NCI-H2196 treated with DMSO at 0.1 percent for 48 hours (cell line): ENCODE data around the gene MAD1L1.
"Not testable (repeated sequence)": the region's sequence is repeated elsewhere in the genome, so short reads cannot be mapped to it uniquely, and the experiment has no call there.

Experiments used
- DNase-seq: peaks from one replicate; lab custom pipeline; 2025; ENCODE audit not compliant: unreplicated experiment; lab: John Stamatoyannopoulos, UW

Gene MAD1L1

DNA sequence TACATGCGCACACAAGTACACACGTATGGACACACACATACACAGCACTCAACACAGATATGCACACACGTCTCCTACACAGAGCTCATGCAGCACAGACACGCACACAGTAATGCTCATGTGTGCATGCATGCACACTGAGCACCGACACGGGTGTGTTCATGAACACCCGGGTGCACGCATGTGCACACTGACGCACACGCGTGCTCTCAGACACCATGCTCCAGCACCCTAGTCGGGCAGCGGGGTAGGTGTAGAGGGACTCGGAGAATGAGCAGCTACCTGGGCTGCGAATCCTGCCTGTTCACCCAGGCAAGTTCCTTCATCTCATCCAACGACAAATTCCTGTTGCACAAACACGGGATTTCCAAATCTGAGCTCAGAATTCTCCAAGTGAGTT is 184.7 kb downstream of the MAD1L1 start:
- no peak for DNase-seq

DNA sequence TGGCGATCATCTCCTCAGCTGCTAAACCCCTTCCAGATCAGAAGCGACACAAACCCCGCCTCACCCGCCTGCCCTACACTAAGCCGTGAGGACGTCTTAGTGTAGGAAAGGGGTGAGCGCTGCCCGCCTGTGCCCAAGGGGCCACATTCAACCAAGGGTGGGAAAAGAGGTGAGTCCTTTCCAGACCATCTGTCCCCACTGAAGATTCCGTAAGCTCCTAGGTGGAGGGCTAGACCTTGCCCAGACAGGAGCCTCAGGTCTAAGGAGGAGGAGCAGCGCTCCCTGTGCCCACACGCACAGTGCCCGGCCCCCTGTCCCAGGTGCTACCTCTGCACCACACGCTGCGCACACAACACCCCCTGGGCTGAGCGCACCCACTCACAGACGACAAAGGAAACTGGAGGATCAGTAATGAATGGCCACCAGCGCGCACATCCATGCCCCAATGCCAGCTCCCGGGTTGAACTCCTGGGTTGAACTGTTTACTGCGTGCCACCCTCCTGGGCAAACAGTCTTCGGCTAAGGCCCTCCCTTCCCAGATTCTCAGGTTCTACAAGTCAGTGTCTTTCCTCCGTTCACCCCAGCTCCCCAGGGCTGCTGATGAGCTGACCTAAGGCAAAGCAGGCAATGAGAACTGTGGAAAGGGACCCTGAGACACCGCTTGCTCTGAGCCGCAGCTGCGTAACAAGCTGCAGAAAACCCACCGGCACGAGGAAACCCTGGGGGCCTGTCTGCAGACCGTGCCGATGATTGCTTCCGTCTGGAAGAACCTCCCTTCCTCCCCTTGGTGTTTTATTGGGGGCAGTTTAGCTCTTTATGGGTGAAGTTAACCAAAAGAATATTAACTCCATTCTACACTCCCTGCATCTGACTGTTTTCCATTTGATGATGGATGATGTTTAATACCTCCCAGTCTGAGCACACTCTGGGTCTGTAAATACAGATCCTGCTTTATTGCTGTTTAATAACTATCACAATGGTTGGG is 185.9 kb downstream of the MAD1L1 start:
- no peak for DNase-seq

DNA sequence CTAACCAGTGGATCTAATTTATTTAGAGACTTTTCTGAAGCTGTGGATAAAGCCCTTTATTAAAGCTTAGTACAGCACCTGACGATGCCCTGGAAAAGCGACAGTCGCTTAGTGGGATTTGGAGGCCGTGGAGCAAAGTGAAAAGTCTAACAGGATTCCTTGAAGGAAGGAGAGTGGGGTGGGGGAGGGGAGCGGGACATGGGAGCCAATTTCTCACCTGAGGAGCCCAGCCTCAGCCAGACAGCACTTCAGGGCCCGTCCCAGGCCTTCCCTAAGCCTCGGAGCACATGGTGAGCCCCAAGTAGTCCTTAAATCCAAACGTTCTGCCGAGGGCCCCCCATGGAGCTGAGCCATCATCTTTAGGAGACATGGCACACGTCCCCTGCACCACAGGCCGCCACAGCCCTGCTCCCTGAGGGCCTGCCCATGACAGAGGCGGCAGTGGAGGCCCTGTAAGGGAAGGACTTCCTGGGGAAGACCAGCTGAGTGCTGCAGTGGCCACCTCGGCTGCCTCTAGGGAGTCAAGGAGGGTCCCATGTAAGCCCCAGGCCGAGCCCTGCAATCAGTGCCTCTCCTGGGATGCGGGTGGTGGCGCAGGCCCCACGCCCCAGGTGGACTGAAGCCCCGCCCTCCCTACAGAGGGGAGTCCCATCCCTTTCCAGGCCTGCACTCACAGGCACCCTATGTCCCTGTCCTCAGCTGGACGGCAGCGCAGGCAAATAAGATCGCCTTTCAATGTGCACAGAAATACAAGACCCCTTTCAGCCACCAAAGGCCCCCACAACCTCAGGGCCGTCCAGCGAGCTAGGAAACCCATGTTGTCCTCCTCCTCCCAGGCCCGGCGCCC is 187.0 kb downstream of the MAD1L1 start:
- DNase-seq, result no peak

DNA sequence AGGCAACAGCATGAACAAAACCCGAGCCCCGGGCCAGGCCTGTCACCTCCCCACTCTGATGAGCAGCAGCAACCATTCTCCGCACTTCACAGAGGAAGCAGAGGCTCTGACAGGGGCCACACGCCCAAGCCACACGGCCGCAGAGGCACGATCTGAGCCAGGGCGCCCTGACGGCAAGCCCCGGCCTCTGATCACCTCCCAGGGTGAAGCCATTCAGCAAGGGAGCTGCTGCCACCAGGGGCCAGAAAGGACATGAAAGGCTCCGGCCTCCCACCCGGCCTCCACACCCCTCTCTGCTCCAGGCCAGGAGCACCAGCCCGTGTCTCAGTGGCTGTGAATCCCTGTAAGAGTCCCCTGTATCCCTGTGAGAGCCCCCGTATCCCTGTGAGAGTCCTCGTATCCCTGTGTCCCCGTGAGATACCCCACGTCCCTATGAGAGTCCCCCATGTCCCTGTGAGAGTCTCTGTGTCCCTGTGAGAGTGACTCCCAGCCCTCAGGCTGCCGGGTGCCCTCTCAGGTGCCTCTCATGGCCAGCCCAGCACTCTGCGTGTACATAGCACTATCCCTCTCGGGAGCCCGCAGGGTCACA is 187.8 kb downstream of the MAD1L1 start:
- no peak for DNase-seq

DNA sequence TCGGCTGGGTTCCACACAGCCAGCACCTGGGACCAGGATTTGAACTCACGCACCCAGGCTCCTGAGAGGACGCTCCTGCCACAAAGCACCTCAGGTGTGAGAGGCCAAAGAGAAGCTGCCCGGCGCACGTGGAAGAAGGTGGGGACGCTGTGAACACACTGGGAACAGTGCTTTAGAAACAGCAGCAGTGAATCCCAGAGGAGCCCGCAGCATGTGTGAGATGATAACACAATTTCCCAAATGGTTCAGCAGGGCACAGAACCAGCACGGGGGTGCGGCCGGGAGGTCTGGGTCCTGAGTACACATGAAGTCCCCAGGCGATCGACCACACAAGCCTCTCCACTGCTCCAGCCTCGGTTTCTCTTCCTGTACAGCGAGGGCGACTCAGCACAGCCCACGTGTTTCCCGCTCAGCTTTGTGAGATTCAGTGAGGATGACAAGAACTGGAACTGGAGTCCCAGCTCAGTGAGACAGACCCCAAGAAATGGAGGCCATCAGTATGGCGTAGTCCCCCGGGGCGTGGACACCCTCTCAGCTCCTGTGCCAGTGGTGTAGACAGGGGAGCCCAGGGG is 188.3 kb downstream of the MAD1L1 start:
- no peak for DNase-seq

DNA sequence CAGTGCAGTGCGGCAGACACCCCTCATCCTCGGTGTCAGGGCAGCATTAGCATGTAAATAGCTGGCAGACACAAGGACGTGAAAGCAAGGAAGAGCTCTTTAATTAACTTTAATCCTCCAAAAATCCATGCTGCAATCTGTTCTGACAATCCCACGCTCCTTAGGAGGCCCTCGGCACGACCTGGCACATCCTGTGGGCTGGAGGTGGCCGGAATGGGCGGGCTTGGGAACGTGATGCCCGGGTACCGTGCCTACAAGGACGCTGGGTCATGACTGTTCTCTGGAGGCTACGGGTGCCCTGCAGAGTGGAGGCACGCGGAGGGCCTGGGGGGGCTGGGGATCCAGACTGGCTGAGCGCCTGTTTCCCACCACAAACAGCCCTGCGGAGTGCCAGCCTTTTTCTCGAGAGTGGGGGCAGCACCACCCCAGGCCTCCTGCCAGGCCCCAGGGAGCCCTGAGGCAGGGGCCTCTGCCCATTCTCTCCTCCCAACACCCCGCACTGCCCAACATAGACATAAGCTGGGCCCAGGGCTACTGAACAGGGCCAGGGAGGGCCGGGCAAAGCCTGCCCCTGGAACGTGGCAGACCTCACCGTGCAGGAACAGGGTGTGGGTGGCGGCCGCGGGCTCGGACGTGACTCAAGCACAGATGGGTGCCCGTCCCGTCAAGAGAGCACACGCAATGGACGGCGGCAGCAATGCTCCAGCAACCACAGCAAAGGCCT is 189.3 kb downstream of the MAD1L1 start:
- no peak for DNase-seq

DNA sequence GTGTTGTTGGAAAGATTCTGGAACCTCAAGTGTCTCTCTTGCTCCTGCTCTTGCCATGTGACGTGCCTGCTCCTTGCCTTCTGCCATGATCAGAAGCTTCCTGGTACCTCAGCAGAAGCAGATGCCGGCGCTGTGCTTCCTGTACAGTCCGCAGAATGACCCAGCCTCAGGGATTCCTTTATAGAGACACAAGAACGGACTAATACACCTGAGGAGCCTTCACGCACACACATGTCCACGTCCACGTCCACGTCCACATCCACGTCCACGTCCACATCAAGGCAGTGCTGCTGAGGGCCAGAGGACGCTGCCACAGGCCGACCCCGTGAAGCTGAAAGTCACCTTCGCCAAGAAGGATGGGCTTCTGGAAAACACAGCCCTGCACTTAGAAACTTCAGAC is 190.1 kb downstream of the MAD1L1 start:
- no peak for DNase-seq

DNA sequence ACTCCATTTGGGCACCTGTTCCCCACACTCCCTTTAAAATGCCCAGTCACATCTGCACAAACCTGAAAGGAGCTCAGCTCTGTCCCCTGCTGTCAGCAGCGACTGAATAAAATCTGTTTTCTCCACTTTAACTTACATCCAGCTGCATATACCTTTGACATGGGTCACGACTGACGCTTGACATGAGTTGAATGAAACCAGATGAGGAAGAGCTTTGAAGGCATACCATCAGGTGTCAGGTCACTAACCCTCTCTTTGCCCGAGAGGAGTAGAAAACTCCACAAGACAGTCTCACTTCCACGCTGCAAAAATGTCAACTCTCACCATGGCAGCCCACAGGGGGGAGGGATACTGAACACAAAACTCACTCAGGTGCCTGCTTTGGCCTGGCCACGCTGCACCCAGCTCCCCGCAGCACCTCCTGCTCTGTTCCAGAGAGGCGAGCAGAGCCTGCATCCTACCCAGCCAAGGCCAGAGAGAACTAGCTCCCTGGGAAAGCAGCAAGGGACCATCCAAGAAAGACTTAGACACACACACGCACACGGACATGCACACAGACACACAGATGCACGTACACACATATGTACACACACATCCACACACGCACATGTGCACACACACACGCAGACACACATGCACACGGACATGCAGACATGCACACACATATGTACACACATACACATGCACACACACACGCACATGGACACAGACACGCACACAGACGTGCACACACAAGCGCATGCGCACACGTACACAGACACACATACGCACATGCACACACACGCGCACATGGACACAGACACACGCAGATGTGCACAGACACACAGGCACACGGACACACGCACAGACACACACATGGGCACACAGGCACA is 191.0 kb downstream of the MAD1L1 start:
- no peak for DNase-seq

DNA sequence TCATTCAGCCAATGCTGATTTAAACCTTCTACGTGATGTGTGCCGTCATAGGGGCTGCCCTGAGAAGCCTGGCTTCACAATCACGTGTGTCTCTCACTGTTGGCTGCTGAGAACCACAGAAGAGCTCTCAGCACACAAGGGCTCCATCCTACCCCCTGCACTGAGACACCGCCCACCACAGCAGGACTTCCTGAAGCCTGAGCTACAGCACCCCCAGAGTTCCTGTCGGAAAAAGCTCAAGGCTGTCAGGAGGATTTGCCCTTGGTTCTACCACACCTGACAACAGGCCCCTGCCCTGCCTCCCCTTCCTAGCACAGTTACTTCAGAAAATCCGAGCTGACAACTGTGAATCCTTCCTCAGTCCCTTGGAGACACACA is 191.9 kb downstream of the MAD1L1 start:
- no peak for DNase-seq

DNA sequence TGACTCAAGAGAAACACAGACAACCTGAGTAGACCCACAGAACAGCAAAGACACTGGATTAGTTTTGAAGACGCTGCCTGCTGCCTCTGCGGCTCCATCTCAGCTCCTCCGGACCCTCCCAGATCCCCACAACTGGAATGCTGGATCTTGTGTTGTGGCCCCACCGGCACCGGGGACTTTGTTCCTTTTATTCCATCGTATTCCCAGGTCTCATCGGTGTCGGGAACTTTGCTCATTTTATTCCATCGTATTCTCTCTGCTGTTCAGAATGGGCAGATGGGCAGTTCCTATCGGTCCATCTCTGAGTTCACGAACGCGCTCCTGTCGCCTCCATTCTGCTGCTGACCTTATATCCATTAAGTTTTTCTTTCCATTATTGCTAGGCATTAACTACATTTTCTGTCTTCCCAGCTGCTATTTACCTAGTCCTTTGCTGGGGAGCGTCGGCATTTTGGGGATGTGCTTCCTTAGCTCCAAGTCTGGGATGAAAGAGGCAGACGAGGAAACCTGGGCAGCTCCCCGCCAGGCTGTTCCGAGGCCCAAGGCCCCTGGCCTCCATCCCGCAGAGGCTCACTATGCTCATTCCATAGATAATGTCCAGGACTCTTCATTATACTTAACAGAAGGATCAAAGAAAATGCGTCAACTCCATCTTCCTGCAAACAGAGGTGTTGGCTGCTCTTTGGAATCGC is 192.4 kb downstream of the MAD1L1 start:
- no peak for DNase-seq

DNA sequence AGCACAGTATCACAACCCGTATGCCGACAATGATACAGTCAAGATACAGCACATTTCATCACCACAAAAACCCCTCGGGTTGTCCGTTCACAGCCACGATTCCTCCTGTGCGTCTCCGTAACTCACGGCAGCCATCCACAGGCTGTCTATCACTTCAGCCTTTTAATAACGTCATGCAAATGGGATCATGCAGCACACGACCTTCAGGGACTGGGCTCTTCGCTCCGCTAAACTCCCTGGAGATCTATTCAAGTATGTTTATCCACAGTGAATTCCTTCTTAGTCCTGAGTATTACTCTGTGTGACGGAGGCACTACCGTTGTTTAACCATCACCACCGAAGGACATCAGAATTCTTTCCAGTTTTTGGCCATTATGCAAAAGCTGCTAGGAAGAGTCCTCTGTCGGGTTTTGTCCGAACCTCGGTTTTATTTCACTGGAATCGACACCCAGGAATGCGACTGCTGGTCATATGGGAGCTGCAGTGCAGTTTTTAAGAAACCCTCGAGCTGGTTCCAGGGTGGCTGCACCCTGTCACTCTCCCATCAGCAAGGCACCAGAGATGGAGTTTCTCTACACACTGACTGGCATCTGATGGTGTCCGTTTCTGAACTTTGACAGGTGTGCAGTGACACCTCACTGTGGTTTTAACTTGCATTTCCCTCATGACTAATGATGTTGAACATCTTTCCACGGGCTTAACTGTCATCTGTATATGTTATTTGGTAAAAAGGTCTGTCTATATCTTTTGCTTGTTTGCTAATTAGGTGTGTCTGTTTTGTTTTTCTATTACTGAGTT is 193.6 kb downstream of the MAD1L1 start:
- DNase-seq, result no peak

DNA sequence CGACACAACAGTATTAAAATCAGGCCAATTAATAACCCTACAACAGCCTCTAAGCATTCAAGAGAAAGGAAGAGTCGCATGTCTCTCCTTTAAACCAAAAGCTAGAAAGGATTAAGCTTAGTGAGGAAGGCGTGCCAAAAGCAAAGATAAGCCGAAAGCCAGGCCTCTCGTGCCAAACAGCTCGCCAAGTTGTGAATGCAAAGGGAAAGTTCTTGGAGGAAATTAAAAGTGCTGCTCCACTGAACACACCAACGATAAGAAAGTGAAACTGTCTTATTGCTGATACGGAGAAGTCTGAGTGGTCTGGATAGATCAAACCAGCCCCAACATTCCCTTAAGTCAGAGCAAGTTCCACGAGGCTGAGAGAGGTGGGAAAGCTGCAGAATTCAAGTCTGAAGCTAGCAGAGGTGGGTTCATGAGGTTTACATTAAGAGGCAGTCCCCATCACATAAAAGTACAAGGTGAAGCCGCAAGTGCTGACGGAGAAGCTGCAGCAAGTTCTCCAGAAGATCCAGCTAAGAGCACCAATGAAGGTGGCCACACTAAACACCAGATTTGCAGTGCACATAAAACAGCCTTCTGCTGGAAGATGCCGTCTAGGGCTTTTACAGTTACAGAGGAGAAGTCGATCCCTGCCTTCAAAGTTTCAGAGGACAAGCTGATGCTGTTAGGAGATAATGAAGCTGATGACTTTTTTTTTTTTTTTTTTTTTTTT is 194.8 kb downstream of the MAD1L1 start:
- DNase-seq, result no peak

DNA sequence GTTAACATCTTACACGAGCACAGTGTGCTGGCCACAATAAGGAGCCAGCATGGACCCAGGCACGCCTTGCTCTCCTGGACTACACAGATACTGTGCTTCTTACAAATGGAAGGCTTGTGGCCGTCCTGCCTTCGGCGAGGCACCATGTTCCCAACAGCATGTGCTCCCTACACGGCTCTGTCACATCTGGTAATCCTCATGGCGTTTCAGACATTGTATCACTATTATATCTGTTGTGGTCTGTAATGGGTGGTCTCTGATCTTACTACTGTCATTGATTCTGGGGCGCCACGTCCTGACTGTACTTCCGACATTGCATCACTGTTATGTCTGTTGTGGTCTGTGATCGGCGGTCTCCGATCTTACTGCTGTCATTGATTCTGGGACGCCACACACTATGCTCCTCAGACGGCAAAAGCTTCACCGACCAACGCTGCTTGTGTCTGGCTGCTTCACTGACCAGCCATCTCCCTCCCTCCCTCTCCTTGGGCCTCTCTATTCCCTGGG is 195.4 kb downstream of the MAD1L1 start:
- DNase-seq, result no peak

DNA sequence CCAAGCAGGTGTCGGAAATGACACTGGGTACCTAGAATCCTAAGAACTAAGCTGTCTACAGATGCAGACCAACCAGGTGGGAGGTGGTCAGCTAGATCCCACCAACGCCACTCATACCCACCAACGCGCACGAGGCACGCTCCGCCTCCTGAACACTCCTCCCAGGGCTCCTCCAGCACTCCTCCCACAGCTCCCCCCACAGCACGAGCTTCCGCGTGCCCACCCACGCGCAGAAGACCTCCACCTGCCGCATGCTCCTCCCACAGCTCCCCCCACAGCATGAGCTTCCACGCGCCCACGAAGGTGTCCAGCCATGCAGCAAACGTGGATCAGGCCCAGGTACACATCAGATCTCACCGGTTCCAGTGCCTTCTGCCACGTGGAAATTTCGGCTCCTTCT is 196.0 kb downstream of the MAD1L1 start:
- DNase-seq, result no peak

DNA sequence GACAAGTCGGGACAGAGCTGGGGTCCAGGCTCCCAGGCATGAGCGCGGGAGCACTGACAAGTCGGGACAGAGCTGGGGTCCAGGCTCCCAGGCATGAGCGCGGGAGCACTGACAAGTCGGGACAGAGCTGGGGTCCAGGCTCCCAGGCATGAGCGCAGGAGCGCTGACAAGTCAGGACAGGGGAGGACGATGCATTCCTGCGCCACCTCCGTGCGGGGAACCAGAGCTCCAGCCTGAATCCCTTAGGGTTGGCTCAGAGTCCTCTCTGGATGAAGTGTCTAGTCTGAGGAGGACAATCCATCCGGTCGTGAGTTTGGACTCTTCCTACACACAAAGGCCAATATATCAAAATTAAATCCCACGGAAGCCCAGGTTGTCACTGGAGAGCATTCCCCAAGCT is 196.5 kb downstream of the MAD1L1 start:
- DNase-seq, result not testable (repeated sequence)

DNA sequence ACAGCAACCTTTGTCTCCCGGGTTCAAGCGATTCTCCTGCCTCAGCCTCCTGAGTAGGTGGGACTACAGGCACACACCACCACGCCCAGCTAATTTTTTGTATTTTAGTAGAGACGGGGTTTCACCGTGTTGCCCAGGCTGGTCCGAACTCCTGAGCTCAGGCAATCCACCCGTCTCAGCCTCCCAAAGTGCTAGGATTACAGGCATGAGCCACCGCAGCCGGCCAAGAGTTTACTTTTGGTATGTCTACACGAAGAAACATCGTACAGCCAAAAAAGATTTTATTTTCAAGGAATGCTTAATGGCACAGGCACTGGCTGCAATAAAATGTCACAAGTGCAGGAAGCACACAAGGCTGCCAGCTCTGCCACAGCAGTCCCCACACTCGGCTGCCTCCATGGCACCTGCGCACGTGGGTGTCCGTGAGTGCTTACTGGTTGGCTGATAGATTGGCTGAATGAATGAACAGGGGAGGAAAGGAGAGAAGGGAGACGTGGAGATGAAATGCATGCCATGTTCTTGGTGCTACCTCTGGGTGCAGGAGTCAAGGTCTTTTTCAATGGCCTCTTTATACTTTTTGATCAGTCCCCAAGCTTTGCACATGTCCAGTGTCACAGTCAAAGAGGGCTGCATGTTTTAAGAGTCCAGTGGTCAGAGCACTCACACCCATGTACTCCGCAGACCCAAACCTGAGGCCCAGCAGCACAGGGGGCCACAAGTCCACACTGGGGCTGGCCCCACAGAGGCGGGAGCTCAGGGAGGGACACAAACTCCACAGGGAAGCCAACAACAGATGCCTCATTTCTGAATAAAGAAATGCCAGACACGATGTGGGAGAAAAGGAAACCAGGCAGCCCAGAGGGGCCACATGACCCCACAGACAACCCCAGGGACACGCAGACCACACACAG is 198.2 kb downstream of the MAD1L1 start:
- no peak for DNase-seq
